Kasumi-1 (cell line): ENCODE data around the gene KDM4B.
"Not testable (repeated sequence)": the region's sequence is repeated elsewhere in the genome, so short reads cannot be mapped to it uniquely, and the experiment has no call there.

Source experiments
- DNase-seq, 2 experiments: peaks; one replicate each; lab custom pipeline; 2025; lab: John Stamatoyannopoulos, UW

Gene KDM4B

GRCh38 chr19:5173993-5174392 lies 205.1 kb downstream of the KDM4B start:
- DNase-seq, result no peak

- no peak for DNase-seq
Measured at GRCh38 chr19:5177745-5178450, 209.0 kb downstream of the KDM4B start.

- no peak for DNase-seq
Measured at GRCh38 chr19:5178841-5179240, 209.9 kb downstream of the KDM4B start.

- DNase-seq, result no peak
Measured at GRCh38 chr19:5179256-5179655, 210.3 kb downstream of the KDM4B start.

GRCh38 chr19:5181329-5181728 lies 212.4 kb downstream of the KDM4B start:
- DNase-seq, result no peak

- DNase-seq, result no peak
Measured at GRCh38 chr19:5182751-5183150, 213.8 kb downstream of the KDM4B start.

- no peak for DNase-seq
Measured at GRCh38 chr19:5183616-5184015, 214.7 kb downstream of the KDM4B start.

- no peak for DNase-seq
Measured at GRCh38 chr19:5184930-5185329, 216.0 kb downstream of the KDM4B start.

- DNase-seq, result no peak
Measured at GRCh38 chr19:5186293-5187050, 217.6 kb downstream of the KDM4B start.

- DNase-seq, result no peak
Measured at GRCh38 chr19:5188548-5189317, 219.8 kb downstream of the KDM4B start.

- no peak for DNase-seq
Measured at GRCh38 chr19:5189318-5189607, 220.3 kb downstream of the KDM4B start.

GRCh38 chr19:5191091-5191490 lies 222.2 kb downstream of the KDM4B start:
- DNase-seq, result no peak

- no peak for DNase-seq
Measured at GRCh38 chr19:5192568-5192967, 223.7 kb downstream of the KDM4B start.

- DNase-seq, result no peak
Measured at GRCh38 chr19:5193192-5193591, 224.3 kb downstream of the KDM4B start.

GRCh38 chr19:5194641-5195040 lies 225.7 kb downstream of the KDM4B start:
- no peak for DNase-seq

GRCh38 chr19:5195587-5195986 lies 226.7 kb downstream of the KDM4B start:
- not testable (repeated sequence) for DNase-seq

- DNase-seq, result no peak
Measured at GRCh38 chr19:5196832-5197231, 227.9 kb downstream of the KDM4B start.

- DNase-seq, result no peak
Measured at GRCh38 chr19:5200844-5201243, 231.9 kb downstream of the KDM4B start.

GRCh38 chr19:5202553-5202952 lies 233.6 kb downstream of the KDM4B start:
- DNase-seq, result no peak
